ENCODE data around the gene PRAMEF12. TPM values are rescaled to one million over a fixed set of nuclear protein-coding genes. Genes with fewer than 3 reads are reported as not detected.

Gene PRAMEF12
- total RNA-seq, 1 experiment from 2014 or later = not detected

GRCh38 chr1:12764016-12764415 lies 9.5 kb upstream of the PRAMEF12 start (continued):
- TF ChIP-seq, protein P1, sequence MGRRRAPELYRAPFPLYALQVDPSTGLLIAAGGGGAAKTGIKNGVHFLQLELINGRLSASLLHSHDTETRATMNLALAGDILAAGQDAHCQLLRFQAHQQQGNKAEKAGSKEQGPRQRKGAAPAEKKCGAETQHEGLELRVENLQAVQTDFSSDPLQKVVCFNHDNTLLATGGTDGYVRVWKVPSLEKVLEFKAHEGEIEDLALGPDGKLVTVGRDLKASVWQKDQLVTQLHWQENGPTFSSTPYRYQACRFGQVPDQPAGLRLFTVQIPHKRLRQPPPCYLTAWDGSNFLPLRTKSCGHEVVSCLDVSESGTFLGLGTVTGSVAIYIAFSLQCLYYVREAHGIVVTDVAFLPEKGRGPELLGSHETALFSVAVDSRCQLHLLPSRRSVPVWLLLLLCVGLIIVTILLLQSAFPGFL (CRISPR knock-in tag; IDR thresholded peaks at IDR 0.05; ENCODE audit: borderline replicate concordance) = no peak

DNA sequence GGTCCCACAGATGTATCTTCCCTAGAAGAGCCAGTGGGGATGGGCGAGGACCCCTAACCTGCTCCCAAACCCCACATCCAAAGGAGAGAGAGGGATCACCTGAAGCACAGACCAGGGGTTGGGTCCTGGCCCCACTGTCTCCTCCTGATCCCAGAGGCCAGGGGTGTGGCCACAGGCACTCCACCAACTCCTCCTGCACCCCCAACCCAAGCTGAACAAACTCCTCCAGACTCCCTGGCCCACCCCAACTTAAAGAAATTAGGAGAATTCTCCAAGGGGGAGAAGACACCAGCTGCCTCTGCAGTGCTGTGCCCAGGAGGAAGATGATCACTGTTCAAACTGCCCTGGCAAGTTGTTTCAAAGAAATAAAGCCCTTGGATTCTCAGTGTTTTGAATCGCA lies 4.5 kb upstream of the PRAMEF12 start:
- Mint-ChIP-seq H3K27ac (no peak overlapping the region), H3K4me3 (no peak overlapping the region), H3K36me3 (no peaks in the 10 kb centered on the region), H3K9me3 (peaks cover 7% of the 10 kb centered on the region; the same call in 1 of the 2 replicates), H3K27me3 (ENCODE audit: low read depth) (peaks cover 6% of the 10 kb centered on the region), H3K4me1 (peaks cover 1% of the 10 kb centered on the region)
- POLR2A ChIA-PET = no interaction called here
- DNase-seq (ENCODE audit: low spot score) = no peak
- CTCF ChIA-PET = no interaction called here
- ATAC-seq = no peak
- no peak for TF ChIP-seq ZBTB43 (CRISPR knock-in tag; IDR thresholded peaks at IDR 0.05)
- TF ChIP-seq HMGXB4 (CRISPR knock-in tag; IDR thresholded peaks at IDR 0.05) = no peak
- TF ChIP-seq CREM (CRISPR knock-in tag; IDR thresholded peaks at IDR 0.05) = no peak
- TF ChIP-seq, protein P2, sequence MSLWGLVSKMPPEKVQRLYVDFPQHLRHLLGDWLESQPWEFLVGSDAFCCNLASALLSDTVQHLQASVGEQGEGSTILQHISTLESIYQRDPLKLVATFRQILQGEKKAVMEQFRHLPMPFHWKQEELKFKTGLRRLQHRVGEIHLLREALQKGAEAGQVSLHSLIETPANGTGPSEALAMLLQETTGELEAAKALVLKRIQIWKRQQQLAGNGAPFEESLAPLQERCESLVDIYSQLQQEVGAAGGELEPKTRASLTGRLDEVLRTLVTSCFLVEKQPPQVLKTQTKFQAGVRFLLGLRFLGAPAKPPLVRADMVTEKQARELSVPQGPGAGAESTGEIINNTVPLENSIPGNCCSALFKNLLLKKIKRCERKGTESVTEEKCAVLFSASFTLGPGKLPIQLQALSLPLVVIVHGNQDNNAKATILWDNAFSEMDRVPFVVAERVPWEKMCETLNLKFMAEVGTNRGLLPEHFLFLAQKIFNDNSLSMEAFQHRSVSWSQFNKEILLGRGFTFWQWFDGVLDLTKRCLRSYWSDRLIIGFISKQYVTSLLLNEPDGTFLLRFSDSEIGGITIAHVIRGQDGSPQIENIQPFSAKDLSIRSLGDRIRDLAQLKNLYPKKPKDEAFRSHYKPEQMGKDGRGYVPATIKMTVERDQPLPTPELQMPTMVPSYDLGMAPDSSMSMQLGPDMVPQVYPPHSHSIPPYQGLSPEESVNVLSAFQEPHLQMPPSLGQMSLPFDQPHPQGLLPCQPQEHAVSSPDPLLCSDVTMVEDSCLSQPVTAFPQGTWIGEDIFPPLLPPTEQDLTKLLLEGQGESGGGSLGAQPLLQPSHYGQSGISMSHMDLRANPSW (CRISPR knock-in tag; conservative IDR thresholded peaks at IDR 0.05; ENCODE audit: low read depth) = no peak
- TF ChIP-seq ZNF219 (CRISPR knock-in tag; IDR thresholded peaks at IDR 0.05; ENCODE audit: borderline replicate concordance) = no peak
- TF ChIP-seq, protein P3, sequence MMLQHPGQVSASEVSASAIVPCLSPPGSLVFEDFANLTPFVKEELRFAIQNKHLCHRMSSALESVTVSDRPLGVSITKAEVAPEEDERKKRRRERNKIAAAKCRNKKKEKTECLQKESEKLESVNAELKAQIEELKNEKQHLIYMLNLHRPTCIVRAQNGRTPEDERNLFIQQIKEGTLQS (CRISPR knock-in tag; conservative IDR thresholded peaks at IDR 0.05) = no peak
- TF ChIP-seq MAX (CRISPR knock-in tag; IDR thresholded peaks at IDR 0.05) = no peak
- no peak for TF ChIP-seq FOXP4 (CRISPR knock-in tag; IDR thresholded peaks at IDR 0.05)
- TF ChIP-seq CBFB (CRISPR knock-in tag; IDR thresholded peaks at IDR 0.05; ENCODE audit: low read depth) = no peak
- no peak for TF ChIP-seq OVOL2 (CRISPR knock-in tag; IDR thresholded peaks at IDR 0.05; ENCODE audit: borderline replicate concordance)
- TF ChIP-seq ZMAT4 (CRISPR knock-in tag; IDR thresholded peaks at IDR 0.05) = no peak
- TF ChIP-seq, protein P4, sequence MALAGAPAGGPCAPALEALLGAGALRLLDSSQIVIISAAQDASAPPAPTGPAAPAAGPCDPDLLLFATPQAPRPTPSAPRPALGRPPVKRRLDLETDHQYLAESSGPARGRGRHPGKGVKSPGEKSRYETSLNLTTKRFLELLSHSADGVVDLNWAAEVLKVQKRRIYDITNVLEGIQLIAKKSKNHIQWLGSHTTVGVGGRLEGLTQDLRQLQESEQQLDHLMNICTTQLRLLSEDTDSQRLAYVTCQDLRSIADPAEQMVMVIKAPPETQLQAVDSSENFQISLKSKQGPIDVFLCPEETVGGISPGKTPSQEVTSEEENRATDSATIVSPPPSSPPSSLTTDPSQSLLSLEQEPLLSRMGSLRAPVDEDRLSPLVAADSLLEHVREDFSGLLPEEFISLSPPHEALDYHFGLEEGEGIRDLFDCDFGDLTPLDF (CRISPR knock-in tag; IDR thresholded peaks at IDR 0.05) = no peak
- no peak for TF ChIP-seq ZNF317 (CRISPR knock-in tag; IDR thresholded peaks at IDR 0.05; ENCODE audit: borderline replicate concordance, low read depth)
- TF ChIP-seq USF1 (CRISPR knock-in tag; IDR thresholded peaks at IDR 0.05) = no peak
- TF ChIP-seq ZNF532 (CRISPR knock-in tag; IDR thresholded peaks at IDR 0.05; ENCODE audit: borderline replicate concordance) = no peak
- TF ChIP-seq GRHL2 (CRISPR knock-in tag; IDR thresholded peaks at IDR 0.05; ENCODE audit: insufficient replicate concordance, severe bottlenecking) = no peak
- no peak for TF ChIP-seq TEAD1 (CRISPR knock-in tag; IDR thresholded peaks at IDR 0.05)

Data from WTC11 (cell line).